ENCODE results near the gene SLC12A8.

The SLC12A8 gene

GRCh38 chr3:125117631-125118191 lies 94.8 kb downstream of the SLC12A8 start:
- DNase-seq (ENCODE audit: insufficient read length) (no peak), FAIRE-seq (no peak)
- TF ChIP-seq POLR2A (IDR thresholded peaks at IDR 0.05; ENCODE audit: low read depth, low read length) (no peak), POLR2AphosphoS5 (IDR thresholded peaks at IDR 0.05; ENCODE audit: low read depth, low read length) (no peak), TAF1 (IDR thresholded peaks at IDR 0.05; ENCODE audit: borderline replicate concordance, low read depth, low read length) (no peak)

- FAIRE-seq (peak; percentile 30), DNase-seq (ENCODE audit: insufficient read length) (no peak)
- TF ChIP-seq POLR2A (IDR thresholded peaks at IDR 0.05; ENCODE audit: low read depth, low read length) (no peak), POLR2AphosphoS5 (IDR thresholded peaks at IDR 0.05; ENCODE audit: low read depth, low read length) (no peak), TAF1 (IDR thresholded peaks at IDR 0.05; ENCODE audit: borderline replicate concordance, low read depth, low read length) (no peak)
Observed at GRCh38 chr3:125116311-125117080, 96.1 kb downstream of the SLC12A8 start.

- DNase-seq (ENCODE audit: insufficient read length) (no peak), FAIRE-seq (peak; percentile 5)
- TF ChIP-seq POLR2A (IDR thresholded peaks at IDR 0.05; ENCODE audit: low read depth, low read length) (peak; percentile 25; the same call in 1 of the 2 replicates), TAF1 (IDR thresholded peaks at IDR 0.05; ENCODE audit: borderline replicate concordance, low read depth, low read length) (no peak)
Observed at GRCh38 chr3:125115640-125116039, 96.9 kb downstream of the SLC12A8 start.

GRCh38 chr3:125112981-125113380 lies 99.6 kb downstream of the SLC12A8 start:
- TF ChIP-seq TAF1 (IDR thresholded peaks at IDR 0.05; ENCODE audit: borderline replicate concordance, low read depth, low read length) (no peak), POLR2AphosphoS5 (IDR thresholded peaks at IDR 0.05; ENCODE audit: low read depth, low read length) (no peak), POLR2A (IDR thresholded peaks at IDR 0.05; ENCODE audit: low read depth, low read length) (no peak)
- no peak for FAIRE-seq
- no peak for DNase-seq (ENCODE audit: insufficient read length)

- FAIRE-seq (peak; percentile 17), DNase-seq (ENCODE audit: insufficient read length) (no peak)
- TF ChIP-seq TAF1 (IDR thresholded peaks at IDR 0.05; ENCODE audit: borderline replicate concordance, low read depth, low read length) = no peak
- TF ChIP-seq POLR2AphosphoS5 (IDR thresholded peaks at IDR 0.05; ENCODE audit: low read depth, low read length) = no peak
- no peak for TF ChIP-seq POLR2A (IDR thresholded peaks at IDR 0.05; ENCODE audit: low read depth, low read length)
Observed at GRCh38 chr3:125110876-125111480, 101.6 kb downstream of the SLC12A8 start.

GRCh38 chr3:125110016-125110875 lies 102.3 kb downstream of the SLC12A8 start:
- no peak for DNase-seq (ENCODE audit: insufficient read length)
- TF ChIP-seq POLR2AphosphoS5 (IDR thresholded peaks at IDR 0.05; ENCODE audit: low read depth, low read length) (no peak), POLR2A (IDR thresholded peaks at IDR 0.05; ENCODE audit: low read depth, low read length) (no peak), TAF1 (IDR thresholded peaks at IDR 0.05; ENCODE audit: borderline replicate concordance, low read depth, low read length) (no peak)
- FAIRE-seq = peak; percentile 38

- TF ChIP-seq POLR2A (IDR thresholded peaks at IDR 0.05; ENCODE audit: low read depth, low read length) = peak; percentile 20; the same call in 1 of the 2 replicates
- TF ChIP-seq TAF1 (IDR thresholded peaks at IDR 0.05; ENCODE audit: borderline replicate concordance, low read depth, low read length) = no peak
- DNase-seq (ENCODE audit: insufficient read length) (no peak), FAIRE-seq (no peak)
Observed at GRCh38 chr3:125109536-125109925, 103.0 kb downstream of the SLC12A8 start.

GRCh38 chr3:125108833-125109535 lies 103.6 kb downstream of the SLC12A8 start:
- no peak; the same call in 1 of the 2 replicates for TF ChIP-seq POLR2AphosphoS5 (IDR thresholded peaks at IDR 0.05; ENCODE audit: low read depth, low read length)
- no peak for TF ChIP-seq POLR2A (IDR thresholded peaks at IDR 0.05; ENCODE audit: low read depth, low read length)
- no peak for TF ChIP-seq TAF1 (IDR thresholded peaks at IDR 0.05; ENCODE audit: borderline replicate concordance, low read depth, low read length)
- peak; percentile 91 for FAIRE-seq
- DNase-seq (ENCODE audit: insufficient read length) = no peak

- DNase-seq (ENCODE audit: insufficient read length) (no peak), FAIRE-seq (peak; percentile 96)
- TF ChIP-seq POLR2A (IDR thresholded peaks at IDR 0.05; ENCODE audit: low read depth, low read length) (peak; percentile 10; the same call in 1 of the 2 replicates), TAF1 (IDR thresholded peaks at IDR 0.05; ENCODE audit: borderline replicate concordance, low read depth, low read length) (0 out of 2 replicates have a peak, but pooled peaks have one; percentile 10), POLR2AphosphoS5 (IDR thresholded peaks at IDR 0.05; ENCODE audit: low read depth, low read length) (no peak)
Observed at GRCh38 chr3:125107861-125108567, 104.5 kb downstream of the SLC12A8 start.

- no peak for DNase-seq (ENCODE audit: insufficient read length)
- TF ChIP-seq POLR2A (IDR thresholded peaks at IDR 0.05; ENCODE audit: low read depth, low read length) (no peak), TAF1 (IDR thresholded peaks at IDR 0.05; ENCODE audit: borderline replicate concordance, low read depth, low read length) (no peak)
- FAIRE-seq = peak; percentile 67
Observed at GRCh38 chr3:125107363-125107762, 105.2 kb downstream of the SLC12A8 start.

All from GM12892 (cell line).